ENCODE results near the gene RNF145.

The RNF145 gene

DNA sequence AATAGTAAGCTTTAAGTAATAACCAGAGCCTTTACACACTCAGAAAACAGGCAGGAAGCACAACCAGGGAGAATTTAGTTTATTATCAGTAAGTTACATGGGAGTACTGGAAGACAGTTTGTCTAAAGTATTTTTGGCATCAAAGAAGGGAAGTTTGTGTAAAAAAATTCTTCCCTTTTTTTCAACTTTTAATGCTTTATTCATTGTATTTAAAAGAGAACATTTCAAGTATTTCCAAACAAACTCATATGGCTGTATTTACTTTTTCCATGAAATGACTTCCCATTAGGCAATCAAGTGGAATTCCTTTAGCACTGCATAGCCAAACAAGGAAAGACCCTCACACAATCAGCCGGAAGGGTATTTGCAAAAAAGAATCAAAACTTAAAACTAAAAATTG, 26.7 kb downstream of the RNF145 start:
- DNase-seq (ENCODE audit: extremely low read depth, low read depth), result no peak
- TF ChIP-seq CTCF (IDR thresholded peaks at IDR 0.05; ENCODE audit: low read depth, low read length), result no peak

- DNase-seq (ENCODE audit: extremely low read depth, low read depth), result no peak
- TF ChIP-seq CTCF (IDR thresholded peaks at IDR 0.05; ENCODE audit: low read depth, low read length), result no peak
Measured at GRCh38 chr5:159181651-159182050, 27.7 kb downstream of the RNF145 start.

DNA sequence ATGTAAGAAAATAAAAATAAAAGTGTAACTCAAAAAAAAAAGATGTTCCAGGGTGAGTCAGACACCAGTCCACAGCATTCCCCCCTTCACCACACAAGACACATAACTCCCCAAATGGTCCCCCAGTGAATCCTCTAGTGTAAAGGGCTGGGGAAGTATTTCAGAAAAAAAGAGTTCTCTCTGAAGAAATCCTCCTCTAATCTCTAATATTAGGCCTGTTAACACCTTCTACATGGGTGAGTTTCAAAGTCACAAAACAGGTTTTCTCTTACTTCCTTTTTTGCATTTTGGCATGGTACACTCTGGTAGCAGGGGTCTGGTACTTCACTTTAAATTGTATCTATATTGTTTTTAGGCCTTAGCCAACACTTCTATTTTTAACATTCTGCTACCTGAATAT, 28.2 kb downstream of the RNF145 start:
- TF ChIP-seq CTCF (IDR thresholded peaks at IDR 0.05; ENCODE audit: low read depth, low read length), result no peak
- no peak for DNase-seq (ENCODE audit: extremely low read depth, low read depth)

DNA sequence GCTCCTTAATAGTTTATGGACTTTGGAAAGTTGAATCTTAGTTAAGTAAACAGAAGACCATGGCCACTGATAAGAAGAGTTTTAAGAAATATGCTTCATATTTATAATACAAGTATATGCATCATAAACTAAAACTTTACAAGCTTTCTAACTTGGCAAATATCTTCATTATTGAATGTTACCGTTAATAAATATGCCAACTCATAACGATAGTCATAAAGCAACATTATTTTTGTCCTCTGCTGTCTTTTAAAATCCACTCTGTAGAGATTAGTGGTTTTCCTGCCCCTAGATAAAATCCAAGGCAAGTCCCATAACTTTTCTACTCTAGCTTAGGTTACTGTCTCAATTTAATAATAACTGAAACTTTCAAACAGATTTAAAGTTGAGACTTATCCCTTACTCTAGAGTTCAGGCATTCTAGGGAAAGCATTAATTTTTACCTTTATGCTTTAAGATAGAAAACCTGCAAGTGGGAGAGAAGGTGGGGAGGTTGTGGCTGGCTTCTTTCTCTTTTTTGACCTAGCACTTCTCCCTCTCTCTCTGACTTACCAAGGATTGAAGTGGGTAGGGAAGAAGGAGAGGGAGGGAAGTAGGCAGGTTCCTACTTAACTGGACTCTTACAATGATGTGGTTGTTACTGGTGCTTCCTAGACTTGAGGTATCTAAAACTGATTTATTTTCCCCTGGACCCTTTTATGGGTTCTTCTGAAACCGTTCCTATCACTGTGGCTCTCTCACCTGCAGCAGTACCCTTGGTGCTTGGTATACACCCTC, 29.6 kb downstream of the RNF145 start:
- DNase-seq (ENCODE audit: extremely low read depth, low read depth), result no peak
- no peak for TF ChIP-seq CTCF (IDR thresholded peaks at IDR 0.05; ENCODE audit: low read depth, low read length)

DNA sequence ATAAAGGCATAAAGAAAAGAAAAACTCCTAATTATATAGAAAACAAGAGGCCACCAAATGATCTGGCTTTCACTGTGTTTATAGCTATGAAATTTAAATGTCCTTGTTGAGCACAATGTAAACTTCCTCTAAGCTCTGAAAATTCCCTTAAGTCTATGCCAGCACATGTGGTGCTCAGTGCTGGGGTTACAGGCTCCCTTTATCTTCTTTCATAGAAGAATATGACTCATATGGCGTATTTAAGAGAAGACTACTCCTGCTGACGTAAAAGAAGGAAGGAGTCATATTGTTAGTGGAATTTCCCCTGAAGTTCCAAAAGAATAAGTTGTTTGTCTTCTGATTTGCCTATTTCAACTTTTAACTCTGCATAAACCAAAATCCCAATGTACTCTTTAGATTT, 30.4 kb downstream of the RNF145 start:
- DNase-seq (ENCODE audit: extremely low read depth, low read depth), result peak; percentile 84
- TF ChIP-seq CTCF (IDR thresholded peaks at IDR 0.05; ENCODE audit: low read depth, low read length), result no peak

GRCh38 chr5:159175547-159175946, 33.8 kb downstream of the RNF145 start:
- no peak for DNase-seq (ENCODE audit: extremely low read depth, low read depth)

More at GRCh38 chr5:159175547-159175946, 33.8 kb downstream of the RNF145 start:
- no peak for TF ChIP-seq CTCF (IDR thresholded peaks at IDR 0.05; ENCODE audit: low read depth, low read length)

All from AG09319 (cell line).